PC-9 (cell line): ENCODE data around the gene PEX11A. TPM values are rescaled to one million over a fixed set of nuclear protein-coding genes. Genes with fewer than 3 reads are reported as not detected.

Experiments used
- BruUV-seq: library from RNA; stranded (reverse); fragments of 400-500 nt; replicated peaks from 2 replicates; lab custom pipeline; 2021; lab: Mats Ljungman, UMichigan
- CTCF ChIA-PET: fragments of 300-600 bp; sonication (Branson Sonifier 250); formaldehyde crosslinking; loops from one replicate; lab custom pipeline; 2022; ENCODE audit warnings: antibody characterized with exemption; lab: Charles Lee
- POLR2A ChIA-PET: fragments of 300-600 bp; sonication (Branson Sonifier 250); formaldehyde crosslinking; loops from one replicate; lab custom pipeline; 2022; ENCODE audit warnings: antibody characterized with exemption; ENCODE audit not compliant: unreplicated experiment; lab: Charles Lee
- DNase-seq, 2 experiments: peaks; one replicate each; pipeline versions ENCODE4 v3.0.0 to v3.0.0-alpha.2; 2015 to 2022; ENCODE audit warnings: mixed read lengths in 1 of 2
- H2AFZ ChIP-seq: fragments of 200-600 bp; sonication (generic); 2 replicates; pipeline ENCODE4 v1.8.1; 2017; ENCODE audit warnings: antibody characterized with exemption
- H3F3A ChIP-seq: fragments of 200-600 bp; sonication (generic); 2 replicates; pipeline ENCODE4 v1.8.1; 2017; ENCODE audit warnings: antibody characterized with exemption, mild to moderate bottlenecking, low read depth; ENCODE audit not compliant: insufficient read depth
- H3K27ac ChIP-seq: fragments of 200-600 bp; sonication (generic); 2 replicates; pipeline ENCODE4 v1.6.1; 2016; ENCODE audit warnings: mixed run types
- H3K27me3 ChIP-seq: fragments of 200-600 bp; sonication (generic); 2 replicates; pipeline ENCODE4 v1.6.1; 2016; ENCODE audit warnings: low read depth, mixed run types; ENCODE audit not compliant: insufficient read depth
- H3K36me3 ChIP-seq: fragments of 200-600 bp; sonication (generic); 2 replicates; pipeline ENCODE4 v1.6.1; 2016; ENCODE audit warnings: low read depth, mixed run types
- H3K4me1 ChIP-seq: fragments of 200-600 bp; sonication (generic); replicated peaks from 2 replicates; pipeline ENCODE4 v1.6.1; 2016; ENCODE audit warnings: mixed run types; ENCODE audit not compliant: insufficient read depth
- H3K4me2 ChIP-seq: fragments of 200-600 bp; sonication (generic); 2 replicates; pipeline ENCODE4 v1.6.1; 2017; ENCODE audit warnings: mixed run types
- H3K4me3 ChIP-seq: fragments of 200-600 bp; sonication (generic); 2 replicates; pipeline ENCODE4 v1.6.1; 2016; ENCODE audit warnings: mixed run types
- H3K79me2 ChIP-seq: fragments of 200-600 bp; sonication (generic); 2 replicates; pipeline ENCODE4 v1.6.1; 2017; ENCODE audit warnings: low read depth, mixed run types
- H3K9me2 ChIP-seq: fragments of 200-600 bp; sonication (generic); 2 replicates; pipeline ENCODE4 v1.8.1; 2017; ENCODE audit warnings: mild to moderate bottlenecking; ENCODE audit not compliant: insufficient read depth
- H3K9me3 ChIP-seq: fragments of 200-600 bp; sonication (generic); 2 replicates; pipeline ENCODE4 v1.8.1; 2016; ENCODE audit warnings: low read depth; ENCODE audit not compliant: insufficient read depth
- H4K20me1 ChIP-seq: fragments of 200-600 bp; sonication (generic); 2 replicates; pipeline ENCODE4 v1.8.1; 2017; ENCODE audit not compliant: insufficient read depth
- CTCF ChIP-seq: fragments of 200-600 bp; sonication (generic); conservative IDR thresholded peaks from 2 replicates; pipeline ENCODE4 v1.6.1; 2017; ENCODE audit warnings: mixed run types, antibody characterized with exemption, mild to moderate bottlenecking, moderate library complexity
- EZH2 ChIP-seq: fragments of 200-600 bp; sonication (generic); IDR thresholded peaks from 2 replicates; pipeline ENCODE4 v1.8.0; 2017; ENCODE audit warnings: antibody characterized with exemption, low read depth
- intact Hi-C: fragments of 100-400 bp; cut with micrococcal nuclease; formaldehyde crosslinking; loops from one replicate; pipeline ENCODE4 v1.10.0; 2022; ENCODE audit not compliant: unreplicated experiment
- total RNA-seq: library from RNA; stranded (reverse); gene quantifications from 2 replicates; pipeline ENCODE4 v1.2.3, GENCODE V29; 2021

PEX11A gene
- total RNA-seq, 1 experiment from 2014 or later: 12.8 TPM

GRCh38 chr15:89680282-89680873 is 10.2 kb downstream of the PEX11A start:
- Histone ChIP-seq H3K4me1 (peaks cover 26% of the 10 kb centered on the region), H2AFZ (no peak overlapping the region), H3K27me3 (no peaks in the 10 kb centered on the region), H3K27ac (peak overlapping the region; percentile 50), H3K4me3 (no peak overlapping the region), H3K79me2 (no peaks in the 10 kb centered on the region), H3K9me2 (no peaks in the 10 kb centered on the region), H3K36me3 (0 out of 2 replicates have a peak, but pooled peaks cover 18% of the 10 kb centered on the region), H3K4me2 (peak overlapping the region; percentile 49), H3F3A (peaks cover 14% of the 10 kb centered on the region), H4K20me1 (no peaks in the 10 kb centered on the region), H3K9me3 (no peaks in the 10 kb centered on the region)
- DNase-seq: peak; percentile 54 to 80
- intact Hi-C loops: no loop called here
- no TSS peak for BruUV-seq
- TF ChIP-seq CTCF: no peak
- TF ChIP-seq EZH2: no peak
- CTCF ChIA-PET: no interaction called here
- POLR2A ChIA-PET: interaction anchor here (1.0 kb wide), 1 partner anchor 17 kb away, joined by 7 read pairs; no protein-coding TSS in a partner anchor

- no TSS peak for BruUV-seq
- intact Hi-C loops: no loop called here
- H3K4me3 ChIP-seq: no peak within 1 kb of the TSS
- H3K79me2 ChIP-seq: no peaks in the 10 kb centered on the region
- ChIA-PET POLR2A (no interaction called here), CTCF (interaction anchor here (0.6 kb wide), 1 partner anchor 65 kb away, joined by 4 read pairs; no protein-coding TSS in a partner anchor)
- peaks cover 26% of the 10 kb centered on the region for H3K4me1 ChIP-seq
- no peaks in the 10 kb centered on the region for H3K27me3 ChIP-seq
- H2AFZ ChIP-seq: no peak within 1 kb of the TSS
- H3F3A ChIP-seq: peaks cover 14% of the 10 kb centered on the region
- no peaks in the 10 kb centered on the region for H3K9me2 ChIP-seq
- H3K36me3 ChIP-seq: 0 out of 2 replicates have a peak, but pooled peaks cover 13% of the 10 kb centered on the region
- no peaks in the 10 kb centered on the region for H3K9me3 ChIP-seq
- no peaks in the 10 kb centered on the region for H4K20me1 ChIP-seq
- TF ChIP-seq EZH2 (no peak), CTCF (no peak)
- peak within 1 kb of the TSS; percentile 50 for H3K27ac ChIP-seq
- no peak for DNase-seq
- H3K4me2 ChIP-seq: peak within 1 kb of the TSS; percentile 49
Observed at GRCh38 chr15:89679212-89679611, 11.3 kb downstream of the PEX11A start, which contains the start of gene PLIN1. Gene PLIN1, minus strand, starts transcription at chr15:89679367. Its CDS starts 1,878 bp downstream, at chr15:89677489.

- no peak for DNase-seq
- Histone ChIP-seq H3F3A (peaks cover 14% of the 10 kb centered on the region), H3K4me3 (no peak overlapping the region), H3K36me3 (no peaks in the 10 kb centered on the region), H3K27ac (no peak overlapping the region), H3K4me1 (peaks cover 26% of the 10 kb centered on the region), H2AFZ (no peak overlapping the region), H3K79me2 (no peaks in the 10 kb centered on the region), H3K9me3 (no peaks in the 10 kb centered on the region), H3K27me3 (no peaks in the 10 kb centered on the region), H3K9me2 (no peaks in the 10 kb centered on the region), H3K4me2 (no peak overlapping the region), H4K20me1 (no peaks in the 10 kb centered on the region)
- TF ChIP-seq CTCF: no peak
- TF ChIP-seq EZH2: no peak
- intact Hi-C loops: no loop called here
- ChIA-PET POLR2A (no interaction called here), CTCF (no interaction called here)
- no TSS peak for BruUV-seq
Observed at GRCh38 chr15:89677381-89677780, 13.2 kb downstream of the PEX11A start.
